DND-41 (cell line): ENCODE results near the gene PINLYP.

Experiments
- ATAC-seq: fragments of 200-7000 bp; cut with Tn5 transposase; 3 replicates; pipeline ENCODE4 v1.9.1; 2021; ENCODE audit warnings: low read depth; ENCODE audit not compliant: insufficient read depth
- DNase-seq: peaks from one replicate; pipeline ENCODE4 v3.0.0-alpha.2; 2020
- H2AFZ ChIP-seq: 2 replicates; pipeline ENCODE4 v1.6.0; 2012; ENCODE audit warnings: low read depth, low read length
- H3K27ac ChIP-seq: 2 replicates; pipeline ENCODE4 v1.5.1; 2012; ENCODE audit warnings: low read length, inconsistent platforms
- H3K27me3 ChIP-seq: fragments of 200-600 bp; sonication (generic); 2 replicates; pipeline ENCODE4 v1.6.0; 2012; ENCODE audit warnings: low read length, mild to moderate bottlenecking, inconsistent platforms; ENCODE audit not compliant: insufficient read depth, poor library complexity
- H3K36me3 ChIP-seq: 2 replicates; pipeline ENCODE4 v1.5.1; 2012; ENCODE audit warnings: low read length, inconsistent platforms; ENCODE audit not compliant: insufficient read depth
- H3K4me1 ChIP-seq: 2 replicates; pipeline ENCODE4 v1.5.1; 2012; ENCODE audit warnings: mild to moderate bottlenecking, low read length; ENCODE audit not compliant: insufficient read depth
- H3K4me2 ChIP-seq: 2 replicates; pipeline ENCODE4 v1.6.0; 2012; ENCODE audit warnings: mild to moderate bottlenecking, moderate library complexity, low read length, inconsistent platforms; ENCODE audit not compliant: insufficient read depth
- H3K4me3 ChIP-seq, 2 experiments: fragments of 200-600 bp in 1 of 2; shearing (Covaris generic) in 1 of 2; 2 replicates each; pipeline ENCODE4 v1.5.1; 2012 to 2016; ENCODE audit warnings: inconsistent platforms in 2 of 2, low read length in 2 of 2, mild to moderate bottlenecking in 2 of 2, low read depth in 1 of 2, moderate library complexity in 1 of 2
- H3K79me2 ChIP-seq: 2 replicates; pipeline ENCODE4 v1.6.0; 2012; ENCODE audit warnings: low read length, inconsistent platforms; ENCODE audit not compliant: insufficient read depth
- H3K9ac ChIP-seq: 2 replicates; pipeline ENCODE4 v1.6.0; 2012; ENCODE audit warnings: low read depth, mild to moderate bottlenecking, inconsistent platforms, low read length, moderate library complexity
- H3K9me3 ChIP-seq: 2 replicates; pipeline ENCODE4 v1.5.1; 2012; ENCODE audit warnings: low read length, moderate library complexity, mild to moderate bottlenecking, inconsistent platforms; ENCODE audit not compliant: insufficient read depth, severe bottlenecking
- H4K20me1 ChIP-seq: 2 replicates; pipeline ENCODE4 v1.6.0; 2012; ENCODE audit warnings: low read length; ENCODE audit not compliant: insufficient read depth
- CTCF ChIP-seq: IDR thresholded peaks from 2 replicates; pipeline ENCODE4 v1.5.1; 2012; ENCODE audit warnings: borderline replicate concordance, low read length, moderate library complexity, mild to moderate bottlenecking; ENCODE audit not compliant: poor library complexity, severe bottlenecking; ENCODE audit errors: extremely low read depth
- EZH2 ChIP-seq: IDR thresholded peaks from 3 replicates; pipeline ENCODE4 v1.6.1; 2012; ENCODE audit warnings: borderline replicate concordance, low read depth, mild to moderate bottlenecking, moderate library complexity, low read length, inconsistent platforms; ENCODE audit not compliant: severe bottlenecking

The PINLYP gene

DNA sequence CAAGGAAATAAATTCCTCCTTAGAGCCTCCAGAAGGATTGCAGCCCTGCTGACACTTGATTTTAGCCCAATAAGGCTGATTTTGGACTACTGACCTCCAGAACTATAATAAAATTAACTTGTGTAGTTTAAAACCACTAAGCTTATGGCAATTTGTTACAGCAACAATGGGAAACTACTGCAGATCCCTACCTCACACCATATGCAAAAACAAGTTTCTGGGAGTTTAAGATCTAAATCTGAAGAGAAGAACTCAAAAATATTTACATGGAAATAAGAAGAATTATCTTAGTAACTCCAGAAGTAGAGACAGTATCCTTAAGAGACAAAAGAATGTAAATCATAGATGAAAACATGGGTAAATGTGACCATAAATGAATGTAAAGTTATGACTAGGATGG, 36.7 kb upstream of the PINLYP start:
- H2AFZ ChIP-seq = no peak overlapping the region
- no peak overlapping the region for H3K27ac ChIP-seq
- no peaks in the 10 kb centered on the region for H3K79me2 ChIP-seq
- H3K4me2 ChIP-seq = no peak overlapping the region
- ATAC-seq = no peak
- peaks cover 5% of the 10 kb centered on the region; the same call in 1 of the 2 replicates for H3K4me1 ChIP-seq
- 0 out of 2 replicates have a peak, but pooled peaks cover 4% of the 10 kb centered on the region for H4K20me1 ChIP-seq
- peaks cover 59% of the 10 kb centered on the region for H3K36me3 ChIP-seq
- H3K4me3 ChIP-seq = no peak overlapping the region
- DNase-seq = no peak
- H3K27me3 ChIP-seq = no peaks in the 10 kb centered on the region
- H3K9ac ChIP-seq = no peak overlapping the region
- H3K9me3 ChIP-seq = peaks cover 8% of the 10 kb centered on the region
- TF ChIP-seq EZH2 (no peak), CTCF (no peak)

- H3K36me3 ChIP-seq = peaks cover 71% of the 10 kb centered on the region
- H3K27me3 ChIP-seq = no peaks in the 10 kb centered on the region
- H3K4me1 ChIP-seq = no peaks in the 10 kb centered on the region
- no peak for TF ChIP-seq CTCF
- H3K9ac ChIP-seq = no peak overlapping the region
- H3K4me3 ChIP-seq = no peak overlapping the region
- H2AFZ ChIP-seq = no peak overlapping the region
- ATAC-seq = no peak
- DNase-seq = no peak
- H3K9me3 ChIP-seq = peaks cover 8% of the 10 kb centered on the region
- H4K20me1 ChIP-seq = no peaks in the 10 kb centered on the region
- no peaks in the 10 kb centered on the region for H3K79me2 ChIP-seq
- H3K27ac ChIP-seq = no peak overlapping the region
- H3K4me2 ChIP-seq = no peak overlapping the region
Measured at GRCh38 chr19:43540381-43540780, 35.2 kb upstream of the PINLYP start.

- H3K4me3 ChIP-seq = no peak overlapping the region
- no peak overlapping the region for H3K9ac ChIP-seq
- ATAC-seq = no peak
- H3K79me2 ChIP-seq = no peaks in the 10 kb centered on the region
- TF ChIP-seq EZH2 (no peak), CTCF (no peak)
- no peak overlapping the region for H3K27ac ChIP-seq
- no peak overlapping the region for H2AFZ ChIP-seq
- no peaks in the 10 kb centered on the region for H3K4me1 ChIP-seq
- peaks cover 77% of the 10 kb centered on the region for H3K36me3 ChIP-seq
- H4K20me1 ChIP-seq = no peaks in the 10 kb centered on the region
- H3K27me3 ChIP-seq = no peaks in the 10 kb centered on the region
- peaks cover 8% of the 10 kb centered on the region for H3K9me3 ChIP-seq
- H3K4me2 ChIP-seq = no peak overlapping the region
- no peak for DNase-seq
Measured at GRCh38 chr19:43541920-43542650, 33.5 kb upstream of the PINLYP start.

GRCh38 chr19:43544077-43544476, 31.5 kb upstream of the PINLYP start:
- no peak for DNase-seq
- Histone ChIP-seq H3K4me1 (no peaks in the 10 kb centered on the region), H3K27me3 (no peaks in the 10 kb centered on the region), H3K36me3 (peaks cover 68% of the 10 kb centered on the region), H3K9ac (no peak overlapping the region), H3K4me2 (no peak overlapping the region), H3K79me2 (no peaks in the 10 kb centered on the region), H2AFZ (no peak overlapping the region), H3K9me3 (peaks cover 7% of the 10 kb centered on the region), H4K20me1 (no peaks in the 10 kb centered on the region), H3K4me3 (no peak overlapping the region), H3K27ac (no peak overlapping the region)
- no peak for ATAC-seq
- TF ChIP-seq EZH2 = no peak
- no peak for TF ChIP-seq CTCF
